KOPT-K1 (cell line): ENCODE measurements around the gene OR5M3.

Experiments used
- H3K27ac ChIP-seq: fragments of 200-600 bp; sonication (generic); 2 replicates; pipeline ENCODE4 v1.5.1; 2016; ENCODE audit warnings: antibody characterized with exemption, mild to moderate bottlenecking, low read depth, low read length; ENCODE audit not compliant: poor library complexity, severe bottlenecking
- H3K36me3 ChIP-seq: fragments of 200-600 bp; sonication (generic); 2 replicates; pipeline ENCODE4 v1.5.1; 2017; ENCODE audit warnings: antibody characterized with exemption, mild to moderate bottlenecking, low read length, moderate library complexity; ENCODE audit not compliant: insufficient read depth
- H3K9me3 ChIP-seq: fragments of 200-600 bp; sonication (generic); 2 replicates; pipeline ENCODE4 v1.5.1; 2017; ENCODE audit warnings: antibody characterized with exemption, low read length, mild to moderate bottlenecking; ENCODE audit not compliant: insufficient read depth, poor library complexity, severe bottlenecking

Gene OR5M3

GRCh38 chr11:56473252-56473651 lies at the start of gene OR5M3:
TSS of gene OR5M3 (minus strand) at chr11:56473352. CDS start at chr11:56470497, 2,855 bp downstream.
- Histone ChIP-seq H3K27ac (no peak within 1 kb of the TSS), H3K9me3 (no peaks in the 10 kb centered on the region), H3K36me3 (no peaks in the 10 kb centered on the region)

GRCh38 chr11:56522008-56522407 lies 48.9 kb upstream of the OR5M3 start:
- no peak overlapping the region for H3K27ac ChIP-seq
- H3K36me3 ChIP-seq: no peaks in the 10 kb centered on the region
- H3K9me3 ChIP-seq: no peaks in the 10 kb centered on the region

- Histone ChIP-seq H3K27ac (no peak overlapping the region), H3K9me3 (no peaks in the 10 kb centered on the region), H3K36me3 (no peaks in the 10 kb centered on the region)
Observed at GRCh38 chr11:56513280-56513679, 40.1 kb upstream of the OR5M3 start.

GRCh38 chr11:56509439-56509838 lies 36.3 kb upstream of the OR5M3 start:
- Histone ChIP-seq H3K36me3 (no peaks in the 10 kb centered on the region), H3K27ac (no peak overlapping the region), H3K9me3 (no peaks in the 10 kb centered on the region)

- no peaks in the 10 kb centered on the region for H3K9me3 ChIP-seq
- H3K27ac ChIP-seq: no peak overlapping the region
- no peaks in the 10 kb centered on the region for H3K36me3 ChIP-seq
Observed at GRCh38 chr11:56497010-56497409, 23.9 kb upstream of the OR5M3 start.

GRCh38 chr11:56495117-56495516 lies 22.0 kb upstream of the OR5M3 start:
- no peaks in the 10 kb centered on the region for H3K36me3 ChIP-seq
- H3K27ac ChIP-seq: no peak overlapping the region
- H3K9me3 ChIP-seq: no peaks in the 10 kb centered on the region

- no peaks in the 10 kb centered on the region for H3K36me3 ChIP-seq
- no peaks in the 10 kb centered on the region for H3K9me3 ChIP-seq
- no peak within 1 kb of the TSS for H3K27ac ChIP-seq
Observed at GRCh38 chr11:56491270-56491669, 18.1 kb upstream of the OR5M3 start, which contains the start of gene OR5M8. TSS of gene OR5M8 (minus strand) at chr11:56491370. CDS start at chr11:56491370, 0 bp downstream.

GRCh38 chr11:56486801-56487200 lies 13.6 kb upstream of the OR5M3 start:
- Histone ChIP-seq H3K9me3 (no peaks in the 10 kb centered on the region), H3K27ac (no peak overlapping the region), H3K36me3 (no peaks in the 10 kb centered on the region)

- no peaks in the 10 kb centered on the region for H3K9me3 ChIP-seq
- no peak overlapping the region for H3K27ac ChIP-seq
Observed at GRCh38 chr11:56474729-56475235, 1.6 kb upstream of the OR5M3 start.

GRCh38 chr11:56457076-56457475 lies 16.1 kb downstream of the OR5M3 start:
- Histone ChIP-seq H3K27ac (no peak overlapping the region), H3K9me3 (no peaks in the 10 kb centered on the region), H3K36me3 (no peaks in the 10 kb centered on the region)

More at GRCh38 chr11:56474729-56475235, 1.6 kb upstream of the OR5M3 start:
- H3K36me3 ChIP-seq: no peaks in the 10 kb centered on the region

GRCh38 chr11:56453521-56453920 lies 19.6 kb downstream of the OR5M3 start:
- no peaks in the 10 kb centered on the region for H3K36me3 ChIP-seq
- H3K27ac ChIP-seq: no peak overlapping the region
- no peaks in the 10 kb centered on the region for H3K9me3 ChIP-seq
